HEK293 (cell line): Measurements from ENCODE around the gene BBS12.

Source experiments
- CTCF ChIA-PET: fragments of 350-600 bp; formaldehyde crosslinking; extraction: SDS; loops from one replicate; lab custom pipeline; 2021; ENCODE audit warnings: antibody characterized with exemption; lab: Yijun Ruan, JAX
- POLR2A ChIA-PET: fragments of 300-600 bp; formaldehyde crosslinking; extraction: SDS; loops from one replicate; lab custom pipeline; 2020; ENCODE audit warnings: antibody characterized with exemption, inconsistent platforms; lab: Yijun Ruan, JAX
- H3K27ac ChIP-seq: fragments of 200-500 bp; sonication (Bioruptor generic); 2 replicates; pipeline ENCODE4 v1.5.1; 2014; ENCODE audit warnings: low read depth, low read length, control low read depth, inconsistent platforms; ENCODE audit errors: extremely low read depth
- H3K36me3 ChIP-seq, 2 experiments: fragments of 200-500 bp in 1 of 2; sonication (Bioruptor generic) in 1 of 2; 1 replicate in 1 of 2; 2 replicates in 1 of 2; pipeline ENCODE4 v1.5.1; 2014 to 2017; ENCODE audit warnings: inconsistent platforms in 2 of 2, low read length in 2 of 2; ENCODE audit not compliant: control insufficient read depth in 2 of 2, insufficient read depth in 1 of 2
- H3K4me1 ChIP-seq: fragments of 200-500 bp; sonication (Bioruptor generic); 2 replicates; pipeline ENCODE4 v1.5.1; 2014; ENCODE audit warnings: mild to moderate bottlenecking, low read length, inconsistent platforms; ENCODE audit not compliant: control insufficient read depth, insufficient read depth
- H3K4me3 ChIP-seq: 2 replicates; pipeline ENCODE4 v1.5.1; 2011; ENCODE audit warnings: low read depth, mild to moderate bottlenecking, control low read depth, low read length, moderate library complexity
- H3K9me3 ChIP-seq: fragments of 200-500 bp; sonication (Bioruptor generic); 2 replicates; pipeline ENCODE4 v1.5.1; 2014; ENCODE audit warnings: low read depth, low read length, inconsistent platforms; ENCODE audit not compliant: control insufficient read depth, insufficient read depth
- FEZF1 ChIP-seq: fragments of 450-650 bp; formaldehyde crosslinking; IDR thresholded peaks from 2 replicates; pipeline ENCODE4 v1.5.1; 2016; ENCODE audit warnings: missing biosample characterization, missing genetic modification characterization
- HOXC10 ChIP-seq: sonication (generic); formaldehyde crosslinking; IDR thresholded peaks from 2 replicates; pipeline ENCODE4 v1.8.1; 2023; ENCODE audit warnings: mild to moderate bottlenecking, missing genetic modification reagents
- HOXD13 ChIP-seq: sonication (generic); formaldehyde crosslinking; IDR thresholded peaks from 2 replicates; pipeline ENCODE4 v1.8.0; 2022; ENCODE audit warnings: missing genetic modification reagents, borderline replicate concordance
- PBX3 ChIP-seq: sonication (generic); formaldehyde crosslinking; IDR thresholded peaks from 2 replicates; pipeline ENCODE4 v1.8.1; 2022; ENCODE audit warnings: mild to moderate bottlenecking, moderate library complexity, missing genetic modification reagents
- PRDM4 ChIP-seq: fragments of 450-650 bp; formaldehyde crosslinking; IDR thresholded peaks from 2 replicates; pipeline ENCODE4 v1.5.1; 2017; ENCODE audit warnings: missing biosample characterization, missing genetic modification characterization
- SCRT1 ChIP-seq: fragments of 450-650 bp; formaldehyde crosslinking; IDR thresholded peaks from 2 replicates; pipeline ENCODE4 v1.5.1; 2016; ENCODE audit warnings: missing biosample characterization, missing genetic modification characterization, borderline replicate concordance
- SP7 ChIP-seq: fragments of 450-650 bp; formaldehyde crosslinking; IDR thresholded peaks from 2 replicates; pipeline ENCODE4 v1.5.1; 2016; ENCODE audit warnings: missing biosample characterization, missing genetic modification characterization
- TRIM28 ChIP-seq: IDR thresholded peaks from 2 replicates; pipeline ENCODE4 v1.6.1; 2011; ENCODE audit warnings: low read length, control low read depth, borderline replicate concordance
- WT1 ChIP-seq: fragments of 450-650 bp; formaldehyde crosslinking; IDR thresholded peaks from 2 replicates; pipeline ENCODE4 v1.5.1; 2016; ENCODE audit warnings: missing biosample characterization, missing genetic modification characterization
- ZBTB17 ChIP-seq: fragments of 450-650 bp; formaldehyde crosslinking; IDR thresholded peaks from 2 replicates; pipeline ENCODE4 v1.5.1; 2016; ENCODE audit warnings: missing biosample characterization, missing genetic modification characterization
- ZBTB48 ChIP-seq: fragments of 450-650 bp; formaldehyde crosslinking; IDR thresholded peaks from 2 replicates; pipeline ENCODE4 v1.5.1; 2016; ENCODE audit warnings: missing biosample characterization, missing genetic modification characterization
- ZNF114 ChIP-seq: fragments of 450-650 bp; formaldehyde crosslinking; IDR thresholded peaks from 2 replicates; pipeline ENCODE4 v1.5.0; 2017; ENCODE audit warnings: missing biosample characterization, missing genetic modification characterization
- ZNF211 ChIP-seq: fragments of 450-650 bp; formaldehyde crosslinking; IDR thresholded peaks from 2 replicates; pipeline ENCODE4 v1.5.1; 2016; ENCODE audit warnings: low read depth, missing biosample characterization, missing genetic modification characterization
- ZNF248 ChIP-seq: fragments of 450-650 bp; formaldehyde crosslinking; IDR thresholded peaks from 2 replicates; pipeline ENCODE4 v1.5.1; 2017; ENCODE audit warnings: missing biosample characterization, missing genetic modification characterization
- ZNF292 ChIP-seq: fragments of 450-650 bp; formaldehyde crosslinking; IDR thresholded peaks from 2 replicates; pipeline ENCODE4 v1.5.1; 2016; ENCODE audit warnings: low read depth, missing biosample characterization, missing genetic modification characterization, borderline replicate concordance
- ZNF404 ChIP-seq: fragments of 450-650 bp; formaldehyde crosslinking; IDR thresholded peaks from 2 replicates; pipeline ENCODE4 v1.5.1; 2017; ENCODE audit warnings: missing biosample characterization, missing genetic modification characterization
- ZNF548 ChIP-seq: fragments of 450-650 bp; formaldehyde crosslinking; IDR thresholded peaks from 2 replicates; pipeline ENCODE4 v1.5.1; 2016; ENCODE audit warnings: missing biosample characterization, missing genetic modification characterization
- ZNF560 ChIP-seq: fragments of 450-650 bp; formaldehyde crosslinking; IDR thresholded peaks from 2 replicates; pipeline ENCODE4 v1.5.1; 2017; ENCODE audit warnings: missing biosample characterization, missing genetic modification characterization, borderline replicate concordance
- ZNF571 ChIP-seq: fragments of 450-650 bp; formaldehyde crosslinking; IDR thresholded peaks from 2 replicates; pipeline ENCODE4 v1.5.0; 2017; ENCODE audit warnings: missing biosample characterization, missing genetic modification characterization
- ZNF596 ChIP-seq: fragments of 450-650 bp; IDR thresholded peaks from 2 replicates; pipeline ENCODE4 v1.5.0; 2018; ENCODE audit warnings: missing biosample characterization, mild to moderate bottlenecking, missing genetic modification characterization, moderate library complexity
- ZNF610 ChIP-seq: fragments of 450-650 bp; formaldehyde crosslinking; IDR thresholded peaks from 2 replicates; pipeline ENCODE4 v1.5.1; 2016; ENCODE audit warnings: missing biosample characterization, missing genetic modification characterization, borderline replicate concordance
- ZNF629 ChIP-seq: fragments of 450-650 bp; formaldehyde crosslinking; IDR thresholded peaks from 2 replicates; pipeline ENCODE4 v1.5.1; 2017; ENCODE audit warnings: missing biosample characterization, missing genetic modification characterization
- ZNF654 ChIP-seq: fragments of 450-650 bp; formaldehyde crosslinking; IDR thresholded peaks from 2 replicates; pipeline ENCODE4 v1.5.1; 2016; ENCODE audit warnings: low read depth, missing biosample characterization, missing genetic modification characterization
- ZNF660 ChIP-seq: fragments of 450-650 bp; IDR thresholded peaks from 2 replicates; pipeline ENCODE4 v1.5.1; 2018; ENCODE audit warnings: missing biosample characterization, mild to moderate bottlenecking, missing genetic modification characterization
- ZNF768 ChIP-seq: fragments of 450-650 bp; formaldehyde crosslinking; IDR thresholded peaks from 2 replicates; pipeline ENCODE4 v1.5.1; 2018; ENCODE audit warnings: missing biosample characterization, mild to moderate bottlenecking, missing genetic modification characterization
- ZNF776 ChIP-seq: fragments of 450-650 bp; formaldehyde crosslinking; IDR thresholded peaks from 2 replicates; pipeline ENCODE4 v1.5.0; 2017; ENCODE audit warnings: missing biosample characterization, missing genetic modification characterization, borderline replicate concordance
- ZSCAN16 ChIP-seq: fragments of 450-650 bp; formaldehyde crosslinking; IDR thresholded peaks from 2 replicates; pipeline ENCODE4 v1.5.1; 2016; ENCODE audit warnings: missing biosample characterization, missing genetic modification characterization
- TF ChIP-seq, protein P1 (sequence below): fragments of 450-650 bp; formaldehyde crosslinking; IDR thresholded peaks from 2 replicates; pipeline ENCODE4 v1.5.1; 2016; ENCODE audit warnings: missing biosample characterization, missing genetic modification characterization

Gene BBS12

DNA sequence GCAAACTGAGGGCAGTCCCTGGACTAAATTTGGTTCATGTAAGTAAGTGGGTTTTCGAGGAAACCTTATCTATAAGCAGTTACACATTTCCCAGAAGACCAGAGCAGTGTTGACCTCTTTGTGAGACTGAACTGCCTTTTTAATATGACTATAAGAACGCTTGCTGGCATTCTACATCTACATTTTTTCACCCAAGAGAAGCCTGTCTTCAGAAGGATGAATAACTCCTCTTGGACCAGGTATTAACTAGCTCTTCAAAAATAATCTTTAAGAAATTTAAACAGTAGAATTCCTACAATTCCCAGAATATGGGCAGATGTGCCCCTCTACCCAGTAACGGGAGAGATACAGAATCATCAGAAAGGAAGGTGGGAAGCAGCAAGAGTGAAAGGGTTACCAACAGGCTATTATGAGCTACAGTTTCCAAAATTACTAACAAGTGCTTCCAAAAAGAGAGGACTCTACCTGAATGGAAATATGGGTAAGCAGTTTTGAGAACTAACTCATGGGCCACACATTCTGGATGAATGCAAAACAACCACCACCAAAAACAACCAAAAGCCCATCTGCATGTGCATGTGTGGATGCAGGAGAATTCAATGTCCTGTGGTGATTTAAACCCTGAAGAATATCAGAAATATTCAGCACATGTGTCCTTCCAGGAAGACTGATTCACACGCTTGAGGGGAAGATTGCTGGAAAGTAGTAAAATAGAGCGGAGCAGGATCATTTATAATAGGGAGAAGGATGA is 17.4 kb downstream of the BBS12 start:
- CTCF ChIA-PET = interaction anchor here (1.0 kb wide), 1 partner anchor 17 kb away, joined by 3 read pairs; no protein-coding TSS in a partner anchor
- no peaks in the 10 kb centered on the region for H3K4me1 ChIP-seq
- no peak overlapping the region for H3K27ac ChIP-seq
- TF ChIP-seq ZNF776 (tag by site-specific recombination) = no peak
- TF ChIP-seq HOXD13 (CRISPR knock-in tag) = no peak
- TF ChIP-seq ZNF768 = no peak
- no peak for TF ChIP-seq ZNF654 (tag by site-specific recombination)
- TF ChIP-seq HOXC10 = no peak
- no peak for TF ChIP-seq ZNF548 (tag by site-specific recombination)
- TF ChIP-seq, protein P1, sequence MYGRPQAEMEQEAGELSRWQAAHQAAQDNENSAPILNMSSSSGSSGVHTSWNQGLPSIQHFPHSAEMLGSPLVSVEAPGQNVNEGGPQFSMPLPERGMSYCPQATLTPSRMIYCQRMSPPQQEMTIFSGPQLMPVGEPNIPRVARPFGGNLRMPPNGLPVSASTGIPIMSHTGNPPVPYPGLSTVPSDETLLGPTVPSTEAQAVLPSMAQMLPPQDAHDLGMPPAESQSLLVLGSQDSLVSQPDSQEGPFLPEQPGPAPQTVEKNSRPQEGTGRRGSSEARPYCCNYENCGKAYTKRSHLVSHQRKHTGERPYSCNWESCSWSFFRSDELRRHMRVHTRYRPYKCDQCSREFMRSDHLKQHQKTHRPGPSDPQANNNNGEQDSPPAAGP = no peak
- no peak for TF ChIP-seq ZNF596
- TF ChIP-seq ZNF248 (tag by site-specific recombination) = no peak
- TF ChIP-seq SCRT1 (tag by site-specific recombination) = no peak
- TF ChIP-seq ZNF211 = no peak
- no peak for TF ChIP-seq ZBTB48
- TF ChIP-seq ZNF114 = no peak
- TF ChIP-seq ZBTB17 (tag by site-specific recombination) = no peak
- no peak for TF ChIP-seq WT1
- no peak for TF ChIP-seq ZSCAN16 (tag by site-specific recombination)
- no peak for TF ChIP-seq ZNF629
- TF ChIP-seq ZNF560 (tag by site-specific recombination) = no peak
- no peak for TF ChIP-seq TRIM28
- no peaks in the 10 kb centered on the region for H3K9me3 ChIP-seq
- POLR2A ChIA-PET = no interaction called here
- no peak overlapping the region for H3K4me3 ChIP-seq
- no peaks in the 10 kb centered on the region for H3K36me3 ChIP-seq

GRCh38 chr4:122755675-122756074 is 23.2 kb downstream of the BBS12 start:
- TF ChIP-seq SP7 (no peak), PBX3 (CRISPR knock-in tag) (no peak), ZNF610 (tag by site-specific recombination) (no peak)
- H3K9me3 ChIP-seq = no peaks in the 10 kb centered on the region
- H3K36me3 ChIP-seq = no peaks in the 10 kb centered on the region
- no peak overlapping the region for H3K4me3 ChIP-seq
- no peaks in the 10 kb centered on the region for H3K4me1 ChIP-seq
- ChIA-PET POLR2A (no interaction called here), CTCF (interaction anchor here (0.6 to 1.3 kb wide), 5 partner anchors 12 to 388 kb away, joined by 3 to 6 read pairs (median 3); no protein-coding TSS in a partner anchor)
- H3K27ac ChIP-seq = no peak overlapping the region

DNA sequence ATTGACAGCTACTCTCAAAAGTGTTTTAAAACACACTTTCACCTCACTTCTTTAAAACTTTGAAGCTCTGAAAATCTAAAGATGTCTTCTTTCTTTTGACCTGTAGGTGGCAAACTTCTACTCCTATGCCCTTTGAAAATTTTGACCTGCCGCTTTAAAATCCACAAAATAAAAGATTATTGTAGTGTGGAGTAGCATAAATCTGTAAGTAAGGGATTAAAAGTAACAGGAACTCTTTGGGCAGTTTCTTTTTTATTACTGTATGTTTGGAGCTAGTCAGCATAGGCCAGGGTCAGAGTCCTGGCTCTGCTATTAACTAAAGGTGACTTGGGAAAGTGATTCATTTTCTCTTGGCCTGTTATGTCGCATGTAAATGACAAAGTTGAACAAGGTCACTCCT is 25.5 kb downstream of the BBS12 start:
- Histone ChIP-seq H3K36me3 (no peaks in the 10 kb centered on the region), H3K27ac (no peak overlapping the region), H3K9me3 (no peaks in the 10 kb centered on the region), H3K4me3 (no peak overlapping the region), H3K4me1 (no peaks in the 10 kb centered on the region)
- ChIA-PET CTCF (interaction anchor here (0.6 to 2.3 kb wide), 17 partner anchors 9 to 1064 kb away, joined by 3 to 19 read pairs (median 4); partner anchors contain the start of gene NUDT6), POLR2A (interaction anchor here (1.1 kb wide), 1 partner anchor 26 kb away, joined by 3 read pairs; the partner anchor contains the start of gene BBS12)
- no peak for TF ChIP-seq ZNF292 (tag by site-specific recombination)
- no peak for TF ChIP-seq FEZF1
- 0 out of 2 replicates have a peak, but pooled peaks have one; percentile 8 for TF ChIP-seq ZNF660
- no peak for TF ChIP-seq ZNF404
- peak; percentile 86 for TF ChIP-seq PRDM4 (tag by site-specific recombination)
- no peak for TF ChIP-seq ZNF571 (tag by site-specific recombination)
- TF ChIP-seq ZNF654 (tag by site-specific recombination) = peak; percentile 67
